H1 (cell line): ENCODE data around the gene ABCF2. TPM values are rescaled to one million over a fixed set of nuclear protein-coding genes. Genes with fewer than 3 reads are reported as not detected.

Experiments used
- CBX8 ChIP-seq: fragments of 300-800, 300-1000 bp; sonication (generic); IDR thresholded peaks from 2 replicates; pipeline ENCODE4 v1.7.1; 2016; ENCODE audit warnings: low read depth, low read length, borderline replicate concordance
- CREB1 ChIP-seq: IDR thresholded peaks from 2 replicates; pipeline ENCODE4 v1.6.1; 2012; ENCODE audit warnings: inconsistent platforms
- EP300 ChIP-seq, 2 experiments: IDR thresholded peaks; 1 replicate in 1 of 2; 2 replicates in 1 of 2; pipeline ENCODE4 v1.6.1; 2011 to 2012; ENCODE audit warnings: low read depth in 2 of 2, low read length in 2 of 2, mild to moderate bottlenecking in 2 of 2, borderline replicate concordance in 1 of 2, inconsistent platforms in 1 of 2, moderate library complexity in 1 of 2
- EZH2 ChIP-seq: fragments of 200-600 bp; sonication (generic); IDR thresholded peaks from 2 replicates; pipeline ENCODE4 v1.7.1; 2012; ENCODE audit warnings: low read depth, mild to moderate bottlenecking, moderate library complexity, low read length, inconsistent platforms; ENCODE audit not compliant: severe bottlenecking
- HDAC6 ChIP-seq: IDR thresholded peaks from one replicate; pipeline ENCODE4 v1.7.1; 2012; ENCODE audit warnings: low read depth, mild to moderate bottlenecking, inconsistent platforms, low read length, moderate library complexity
- POLR2A ChIP-seq, 2 experiments: IDR thresholded peaks; 1 replicate in 1 of 2; 2 replicates in 1 of 2; pipeline ENCODE4 v1.6.1; 2011; ENCODE audit warnings: low read depth in 2 of 2, low read length in 2 of 2, mild to moderate bottlenecking in 2 of 2; ENCODE audit errors: control extremely low read depth in 1 of 2
- POU5F1 ChIP-seq: IDR thresholded peaks from 2 replicates; pipeline ENCODE4 v1.6.1; 2011; ENCODE audit warnings: low read depth, mild to moderate bottlenecking, low read length, moderate library complexity
- RBBP5 ChIP-seq: IDR thresholded peaks from 2 replicates; pipeline ENCODE4 v1.7.1; 2012; ENCODE audit warnings: low read depth, mild to moderate bottlenecking, inconsistent platforms, low read length, moderate library complexity, borderline replicate concordance
- SAP30 ChIP-seq: fragments of 300-600 bp; sonication (generic); IDR thresholded peaks from 2 replicates; pipeline ENCODE4 v1.7.1; 2012; ENCODE audit warnings: low read length, moderate library complexity, mild to moderate bottlenecking, inconsistent platforms; ENCODE audit not compliant: insufficient read depth, insufficient replicate concordance
- TCF12 ChIP-seq: IDR thresholded peaks from 2 replicates; pipeline ENCODE4 v1.6.1; 2011; ENCODE audit warnings: low read depth, mild to moderate bottlenecking, low read length
- YY1 ChIP-seq: IDR thresholded peaks from 2 replicates; pipeline ENCODE4 v1.6.1; 2011; ENCODE audit warnings: low read depth, mild to moderate bottlenecking, low read length
- ZNF274 ChIP-seq: IDR thresholded peaks from 2 replicates; pipeline ENCODE4 v1.7.0; 2012; ENCODE audit warnings: low read length, borderline replicate concordance; ENCODE audit errors: extremely low read depth
- polyA plus RNA-seq, 7 experiments: library from polyadenylated mRNA; depleted of rRNA in 3 of 7; stranded (reverse) in 5 of 7; unstranded in 2 of 7; fragments of >200 nt in 5 of 7; fragments of 200-250 nt in 2 of 7; gene quantifications; 1 replicate in 5 of 7; 2 replicates in 1 of 7; 4 replicates in 1 of 7; pipeline versions ENCODE4 v1.2.1 to v1.2.3, GENCODE V29; 2011 to 2013; ENCODE audit warnings: missing spikeins in 2 of 7, mixed read lengths in 2 of 7
- total RNA-seq: library from RNA; stranded (reverse); fragmentation: NEBNext Ultra II Directional; extraction: Animal tissue kit (Norgen Biotek cat#: 25700); gene quantifications from 2 replicates; pipeline ENCODE4 v1.2.1, GENCODE V29; 2021
- TF ChIP-seq, protein P1 (sequence below): fragments of 300-600 bp; sonication (generic); IDR thresholded peaks from 2 replicates; pipeline ENCODE4 v1.7.1; 2012; ENCODE audit warnings: low read length, moderate library complexity, mild to moderate bottlenecking, inconsistent platforms; ENCODE audit not compliant: insufficient replicate concordance

ABCF2 gene
- total and polyA plus RNA-seq, 2 of the 8 experiments (the other 6 are each of a cell fraction or from before 2014, with no cell fraction given): 28.0 to 55.0 TPM

DNA sequence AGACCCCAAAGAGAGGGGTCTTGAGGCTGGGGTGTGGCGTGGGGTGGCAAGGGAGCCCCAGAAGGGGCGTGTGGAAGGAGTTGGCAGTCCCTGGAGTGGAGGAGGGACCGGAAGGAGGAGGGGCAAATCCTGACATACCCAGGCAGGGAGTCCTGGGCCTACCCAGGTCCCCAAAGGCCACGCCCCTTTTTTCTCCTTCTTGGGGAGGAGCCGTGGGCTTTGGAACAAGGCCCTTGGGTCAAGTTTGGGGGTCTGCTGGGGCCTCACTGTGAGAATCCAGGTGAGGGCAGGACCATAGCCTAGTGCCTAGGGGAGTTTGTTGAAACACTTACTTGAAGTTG lies 22.7 kb upstream of the ABCF2 start (continued):
- TF ChIP-seq, protein P1, sequence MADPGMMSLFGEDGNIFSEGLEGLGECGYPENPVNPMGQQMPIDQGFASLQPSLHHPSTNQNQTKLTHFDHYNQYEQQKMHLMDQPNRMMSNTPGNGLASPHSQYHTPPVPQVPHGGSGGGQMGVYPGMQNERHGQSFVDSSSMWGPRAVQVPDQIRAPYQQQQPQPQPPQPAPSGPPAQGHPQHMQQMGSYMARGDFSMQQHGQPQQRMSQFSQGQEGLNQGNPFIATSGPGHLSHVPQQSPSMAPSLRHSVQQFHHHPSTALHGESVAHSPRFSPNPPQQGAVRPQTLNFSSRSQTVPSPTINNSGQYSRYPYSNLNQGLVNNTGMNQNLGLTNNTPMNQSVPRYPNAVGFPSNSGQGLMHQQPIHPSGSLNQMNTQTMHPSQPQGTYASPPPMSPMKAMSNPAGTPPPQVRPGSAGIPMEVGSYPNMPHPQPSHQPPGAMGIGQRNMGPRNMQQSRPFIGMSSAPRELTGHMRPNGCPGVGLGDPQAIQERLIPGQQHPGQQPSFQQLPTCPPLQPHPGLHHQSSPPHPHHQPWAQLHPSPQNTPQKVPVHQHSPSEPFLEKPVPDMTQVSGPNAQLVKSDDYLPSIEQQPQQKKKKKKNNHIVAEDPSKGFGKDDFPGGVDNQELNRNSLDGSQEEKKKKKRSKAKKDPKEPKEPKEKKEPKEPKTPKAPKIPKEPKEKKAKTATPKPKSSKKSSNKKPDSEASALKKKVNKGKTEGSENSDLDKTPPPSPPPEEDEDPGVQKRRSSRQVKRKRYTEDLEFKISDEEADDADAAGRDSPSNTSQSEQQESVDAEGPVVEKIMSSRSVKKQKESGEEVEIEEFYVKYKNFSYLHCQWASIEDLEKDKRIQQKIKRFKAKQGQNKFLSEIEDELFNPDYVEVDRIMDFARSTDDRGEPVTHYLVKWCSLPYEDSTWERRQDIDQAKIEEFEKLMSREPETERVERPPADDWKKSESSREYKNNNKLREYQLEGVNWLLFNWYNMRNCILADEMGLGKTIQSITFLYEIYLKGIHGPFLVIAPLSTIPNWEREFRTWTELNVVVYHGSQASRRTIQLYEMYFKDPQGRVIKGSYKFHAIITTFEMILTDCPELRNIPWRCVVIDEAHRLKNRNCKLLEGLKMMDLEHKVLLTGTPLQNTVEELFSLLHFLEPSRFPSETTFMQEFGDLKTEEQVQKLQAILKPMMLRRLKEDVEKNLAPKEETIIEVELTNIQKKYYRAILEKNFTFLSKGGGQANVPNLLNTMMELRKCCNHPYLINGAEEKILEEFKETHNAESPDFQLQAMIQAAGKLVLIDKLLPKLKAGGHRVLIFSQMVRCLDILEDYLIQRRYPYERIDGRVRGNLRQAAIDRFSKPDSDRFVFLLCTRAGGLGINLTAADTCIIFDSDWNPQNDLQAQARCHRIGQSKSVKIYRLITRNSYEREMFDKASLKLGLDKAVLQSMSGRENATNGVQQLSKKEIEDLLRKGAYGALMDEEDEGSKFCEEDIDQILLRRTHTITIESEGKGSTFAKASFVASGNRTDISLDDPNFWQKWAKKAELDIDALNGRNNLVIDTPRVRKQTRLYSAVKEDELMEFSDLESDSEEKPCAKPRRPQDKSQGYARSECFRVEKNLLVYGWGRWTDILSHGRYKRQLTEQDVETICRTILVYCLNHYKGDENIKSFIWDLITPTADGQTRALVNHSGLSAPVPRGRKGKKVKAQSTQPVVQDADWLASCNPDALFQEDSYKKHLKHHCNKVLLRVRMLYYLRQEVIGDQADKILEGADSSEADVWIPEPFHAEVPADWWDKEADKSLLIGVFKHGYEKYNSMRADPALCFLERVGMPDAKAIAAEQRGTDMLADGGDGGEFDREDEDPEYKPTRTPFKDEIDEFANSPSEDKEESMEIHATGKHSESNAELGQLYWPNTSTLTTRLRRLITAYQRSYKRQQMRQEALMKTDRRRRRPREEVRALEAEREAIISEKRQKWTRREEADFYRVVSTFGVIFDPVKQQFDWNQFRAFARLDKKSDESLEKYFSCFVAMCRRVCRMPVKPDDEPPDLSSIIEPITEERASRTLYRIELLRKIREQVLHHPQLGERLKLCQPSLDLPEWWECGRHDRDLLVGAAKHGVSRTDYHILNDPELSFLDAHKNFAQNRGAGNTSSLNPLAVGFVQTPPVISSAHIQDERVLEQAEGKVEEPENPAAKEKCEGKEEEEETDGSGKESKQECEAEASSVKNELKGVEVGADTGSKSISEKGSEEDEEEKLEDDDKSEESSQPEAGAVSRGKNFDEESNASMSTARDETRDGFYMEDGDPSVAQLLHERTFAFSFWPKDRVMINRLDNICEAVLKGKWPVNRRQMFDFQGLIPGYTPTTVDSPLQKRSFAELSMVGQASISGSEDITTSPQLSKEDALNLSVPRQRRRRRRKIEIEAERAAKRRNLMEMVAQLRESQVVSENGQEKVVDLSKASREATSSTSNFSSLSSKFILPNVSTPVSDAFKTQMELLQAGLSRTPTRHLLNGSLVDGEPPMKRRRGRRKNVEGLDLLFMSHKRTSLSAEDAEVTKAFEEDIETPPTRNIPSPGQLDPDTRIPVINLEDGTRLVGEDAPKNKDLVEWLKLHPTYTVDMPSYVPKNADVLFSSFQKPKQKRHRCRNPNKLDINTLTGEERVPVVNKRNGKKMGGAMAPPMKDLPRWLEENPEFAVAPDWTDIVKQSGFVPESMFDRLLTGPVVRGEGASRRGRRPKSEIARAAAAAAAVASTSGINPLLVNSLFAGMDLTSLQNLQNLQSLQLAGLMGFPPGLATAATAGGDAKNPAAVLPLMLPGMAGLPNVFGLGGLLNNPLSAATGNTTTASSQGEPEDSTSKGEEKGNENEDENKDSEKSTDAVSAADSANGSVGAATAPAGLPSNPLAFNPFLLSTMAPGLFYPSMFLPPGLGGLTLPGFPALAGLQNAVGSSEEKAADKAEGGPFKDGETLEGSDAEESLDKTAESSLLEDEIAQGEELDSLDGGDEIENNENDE: no peak
- TF ChIP-seq CBX8: no peak
- no peak for TF ChIP-seq YY1
- no peak for TF ChIP-seq SAP30
- no peak for TF ChIP-seq POU5F1
- TF ChIP-seq RBBP5: no peak
- no peak for TF ChIP-seq HDAC6
- no peak for TF ChIP-seq EZH2
- TF ChIP-seq EP300 (IDR thresholded peaks at IDR 0.05; ENCODE audit: borderline replicate concordance in 1 of 2, low read depth in 2 of 2, low read length in 2 of 2): no peak
- no peak for TF ChIP-seq TCF12
- TF ChIP-seq CREB1: no peak
- no peak for TF ChIP-seq ZNF274
- TF ChIP-seq POLR2A (IDR thresholded peaks at IDR 0.05; ENCODE audit: control extremely low read depth in 1 of 2, low read depth in 2 of 2, low read length in 2 of 2): no peak
